AG04450 (cell line): ENCODE measurements around the gene RNF13. TPM values are rescaled to one million over a fixed set of nuclear protein-coding genes. Genes with fewer than 3 reads are reported as not detected.
A peak's percentile ranks its signal among the peaks of the same experiment; 100 is the strongest.

ENCODE experiments used
- CTCF ChIA-PET: fragments of 300-600, 350-600 bp; formaldehyde crosslinking; extraction: SDS; loops from one replicate; lab custom pipeline; 2022; ENCODE audit warnings: antibody characterized with exemption, inconsistent platforms; lab: Charles Lee
- POLR2A ChIA-PET: fragments of 350-600 bp; formaldehyde crosslinking; extraction: SDS; loops from one replicate; lab custom pipeline; 2021; ENCODE audit warnings: antibody characterized with exemption, inconsistent platforms; lab: Yijun Ruan, JAX
- DNase-seq: peaks from one replicate; pipeline ENCODE4 v3.0.0-alpha.2; 2011; ENCODE audit warnings: low read depth, low spot score
- H3K27ac ChIP-seq: one replicate; pipeline ENCODE4 v1.5.1; 2012; ENCODE audit warnings: low read depth, low read length, control low read depth
- H3K27me3 ChIP-seq: one replicate; pipeline ENCODE4 v1.6.0; 2012; ENCODE audit warnings: low read length; ENCODE audit not compliant: control insufficient read depth, insufficient read depth
- H3K4me3 ChIP-seq: 2 replicates; pipeline ENCODE4 v1.5.1; 2011; ENCODE audit warnings: mild to moderate bottlenecking, low read depth, low read length, control low read depth
- H3K9me3 ChIP-seq: 2 replicates; pipeline ENCODE4 v1.5.1; 2012; ENCODE audit warnings: low read length; ENCODE audit not compliant: control insufficient read depth, insufficient read depth
- CTCF ChIP-seq: IDR thresholded peaks from 2 replicates; pipeline ENCODE4 v1.5.1; 2011; ENCODE audit warnings: low read depth, low read length, control low read depth, inconsistent platforms
- polyA minus RNA-seq: library from RNA; depleted of rRNA, polyadenylated mRNA; stranded (reverse); fragments of >200 nt; gene quantifications from 2 replicates; pipeline ENCODE4 v1.2.3, GENCODE V29; 2011; rRNA and poly(A)+ RNA removed
- polyA plus RNA-seq: library from polyadenylated mRNA; depleted of rRNA; stranded (reverse); fragments of >200 nt; gene quantifications from 2 replicates; pipeline ENCODE4 v1.2.3, GENCODE V29; 2011; rRNA removed

Gene RNF13
- 31.4 and 46.3 TPM in 2 replicates for polyA plus RNA-seq
- polyA minus RNA-seq = 39.0 and 46.6 TPM in 2 replicates

GRCh38 chr3:149812606-149813366, at the start of gene RNF13:
RNF13 (plus strand) TSS chr3:149813215; CDS start chr3:149846027, 32,812 bp downstream.
- H3K27ac ChIP-seq = peak within 1 kb of the TSS; percentile 97
- POLR2A ChIA-PET = interaction anchor here (1.2 kb wide), 1 partner anchor 35 kb away, joined by 3 read pairs; no protein-coding TSS in a partner anchor
- CTCF ChIA-PET = interaction anchor here (1.6 to 2.2 kb wide), 3 partner anchors 39 to 67 kb away, joined by 4 to 13 read pairs (median 8); no protein-coding TSS in a partner anchor
- no peak for TF ChIP-seq CTCF
- peak within 1 kb of the TSS; percentile 86 for H3K4me3 ChIP-seq
- no peaks in the 10 kb centered on the region for H3K27me3 ChIP-seq
- no peaks in the 10 kb centered on the region for H3K9me3 ChIP-seq
- peak; percentile 86 for DNase-seq

- no peak overlapping the region for H3K4me3 ChIP-seq
- ChIA-PET POLR2A (no interaction called here), CTCF (interaction anchor here (1.5 to 14.5 kb wide), 6 partner anchors 8 to 45 kb away, joined by 4 to 400 read pairs (median 40); partner anchors contain the start of gene ANKUB1)
- no peak for DNase-seq
- no peak overlapping the region for H3K27ac ChIP-seq
- TF ChIP-seq CTCF = no peak
- H3K9me3 ChIP-seq = no peaks in the 10 kb centered on the region
- H3K27me3 ChIP-seq = peaks cover 30% of the 10 kb centered on the region
These were observed 49.3 kb upstream of the RNF13 start for GRCh38 chr3:149763565-149764195.

- DNase-seq = no peak
- CTCF ChIA-PET = interaction anchor here (0.6 to 14.5 kb wide), 7 partner anchors 12 to 136 kb away, joined by 3 to 400 read pairs (median 16); partner anchors contain the start of genes ANKUB1 and COMMD2
- Histone ChIP-seq H3K4me3 (no peak overlapping the region), H3K27ac (no peak overlapping the region), H3K9me3 (no peaks in the 10 kb centered on the region), H3K27me3 (peaks cover 26% of the 10 kb centered on the region)
- TF ChIP-seq CTCF = no peak
- POLR2A ChIA-PET = no interaction called here
These were observed 48.7 kb upstream of the RNF13 start for GRCh38 chr3:149764302-149764701.

GRCh38 chr3:149765762-149766334, 47.2 kb upstream of the RNF13 start:
- Histone ChIP-seq H3K9me3 (no peaks in the 10 kb centered on the region), H3K27me3 (peaks cover 19% of the 10 kb centered on the region), H3K4me3 (no peak overlapping the region), H3K27ac (no peak overlapping the region)
- ChIA-PET CTCF (interaction anchor here (0.6 to 14.5 kb wide), 36 partner anchors 9 to 467 kb away, joined by 3 to 400 read pairs (median 4); partner anchors contain the start of genes COMMD2 and RNF13), POLR2A (interaction anchor here (0.6 to 1.9 kb wide), 3 partner anchors 18 to 458 kb away, joined by 3 to 6 read pairs (median 4); no protein-coding TSS in a partner anchor)
- no peak for DNase-seq
- peak; percentile 68 for TF ChIP-seq CTCF
